Activated CD8-positive, alpha-beta memory T cell treated with anti-CD3 and anti-CD28 coated beads for 36 hours (primary cell): ENCODE measurements around the gene CES1. TPM values are rescaled to one million over a fixed set of nuclear protein-coding genes. Genes with fewer than 3 reads are reported as not detected.
"Not testable (repeated sequence)": the region's sequence is repeated elsewhere in the genome, so short reads cannot be mapped to it uniquely, and the experiment has no call there.

Source experiments
- CTCF ChIA-PET: fragments of 350-600 bp; sonication (Branson Sonifier 250); formaldehyde crosslinking; loops from one replicate; lab custom pipeline; 2021; ENCODE audit warnings: antibody characterized with exemption; lab: Charles Lee
- POLR2A ChIA-PET: fragments of 350-600 bp; sonication (Branson Sonifier 250); formaldehyde crosslinking; loops from one replicate; lab custom pipeline; 2021; ENCODE audit warnings: antibody characterized with exemption; lab: Charles Lee
- total RNA-seq, 2 experiments: library from RNA; stranded (reverse); gene quantifications; one replicate each; pipeline ENCODE4 v1.2.3, GENCODE V29; 2021

Gene CES1
- total RNA-seq, 2 experiments from 2014 or later, result not detected

DNA sequence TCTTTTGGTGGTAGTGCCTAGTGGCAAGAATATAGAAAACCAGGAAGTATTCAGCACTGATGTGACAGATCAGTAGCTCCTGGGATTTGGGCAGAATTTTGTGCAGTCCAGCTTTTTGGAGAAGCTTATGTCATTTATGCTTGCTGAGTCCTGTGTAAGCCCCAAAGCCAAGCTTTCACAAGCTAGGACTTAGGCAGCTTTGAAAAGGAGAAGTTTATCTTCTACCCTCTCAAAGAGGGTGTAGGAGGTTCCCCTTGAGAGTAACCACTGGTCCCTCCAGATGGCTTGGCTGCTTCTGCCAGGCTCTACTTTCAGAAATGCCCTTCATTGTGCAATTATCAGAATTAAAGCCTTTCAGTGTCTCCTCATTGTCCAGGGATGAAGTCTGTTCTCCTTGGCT is 78.8 kb downstream of the CES1 start:
- ChIA-PET CTCF (no interaction called here), POLR2A (no interaction called here)

DNA sequence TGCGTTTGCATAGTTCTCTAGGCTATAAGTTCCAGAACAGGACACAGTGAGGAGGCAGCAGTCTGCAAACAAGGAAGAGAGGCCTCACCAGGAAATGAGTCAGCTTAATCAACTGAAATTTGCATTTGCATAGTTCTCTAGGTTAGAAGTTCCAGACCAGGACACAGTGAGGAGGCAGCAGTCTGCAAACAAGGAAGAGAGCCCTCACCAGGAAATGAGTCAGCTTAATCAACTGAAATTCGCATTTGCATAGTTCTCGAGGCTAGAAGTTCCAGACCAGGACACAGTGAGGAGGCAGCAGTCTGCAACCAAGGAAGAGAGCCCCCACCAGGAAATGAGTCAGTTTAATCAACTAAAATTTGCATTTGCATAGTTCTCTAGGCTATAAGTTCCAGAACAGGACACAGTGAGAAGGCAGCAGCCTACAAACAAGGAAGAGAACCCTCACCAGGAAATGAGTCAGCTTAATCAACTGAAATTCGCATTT is 79.7 kb downstream of the CES1 start:
- CTCF ChIA-PET, POLR2A ChIA-PET: not testable (repeated sequence)

Other genes with a start within 250 kb of the CES1 start
- gene SLC6A2, start 177.1 kb downstream of the CES1 start, total RNA-seq, result not detected
- not detected for gene CES5A, start 42.3 kb upstream of the CES1 start, total RNA-seq